ENCODE measurements around the gene KLHL18. TPM values are rescaled to one million over a fixed set of nuclear protein-coding genes. Genes with fewer than 3 reads are reported as not detected.

Gene KLHL18
- polyA plus RNA-seq, 2 of the 4 experiments (the other 2 are of a cell fraction), result 14.3 to 20.7 TPM

GRCh38 chr3:47347217-47347801, 64.6 kb downstream of the KLHL18 start:
- TF ChIP-seq ESRRA (IDR thresholded peaks at IDR 0.05; ENCODE audit: borderline replicate concordance, low read length) (no peak), USF2 (IDR thresholded peaks at IDR 0.05) (no peak), RAD21 (conservative IDR thresholded peaks at IDR 0.05 in 1 of 2, IDR thresholded peaks at IDR 0.05 in 1 of 2) (no peak), JUN (IDR thresholded peaks at IDR 0.05) (no peak), EP300 (IDR thresholded peaks at IDR 0.05) (no peak), POLR2A (IDR thresholded peaks at IDR 0.05; ENCODE audit: low read length) (no peak), BHLHE40 (IDR thresholded peaks at IDR 0.05; ENCODE audit: low read depth, low read length) (no peak), HMGXB4 (CRISPR knock-in tag; IDR thresholded peaks at IDR 0.05; ENCODE audit: borderline replicate concordance) (no peak), HOXB5 (CRISPR knock-in tag; IDR thresholded peaks at IDR 0.05) (no peak), BCL3 (IDR thresholded peaks at IDR 0.05) (no peak)
- ATAC-seq (no peak), FAIRE-seq (no peak), DNase-seq (ENCODE audit: low read depth in 1 of 2, low spot score in 1 of 2) (no peak)
- Histone ChIP-seq H3K9me3 (no peaks in the 10 kb centered on the region), H3K4me2 (no peak overlapping the region), H3K27ac (no peak overlapping the region), H3K4me1 (no peaks in the 10 kb centered on the region), H3K4me3 (no peak overlapping the region)
- ChIA-PET CTCF (no interaction called here), POLR2A (no interaction called here)
- 82% methylated on average over 4 of the region's 4 CpGs for WGBS (ENCODE audit: missing lambda C conversion rate)

GRCh38 chr3:47348411-47349154, 65.8 kb downstream of the KLHL18 start:
- H3K27ac ChIP-seq, result no peak overlapping the region
- no peak for FAIRE-seq
- CTCF ChIA-PET, result no interaction called here
- no peak for ATAC-seq
- H3K9me3 ChIP-seq, result no peaks in the 10 kb centered on the region
- DNase-seq (ENCODE audit: low read depth in 1 of 2, low spot score in 1 of 2), result no peak
- H3K4me3 ChIP-seq, result no peak overlapping the region
- TF ChIP-seq HOXA7 (CRISPR knock-in tag; IDR thresholded peaks at IDR 0.05) (no peak), BHLHE40 (IDR thresholded peaks at IDR 0.05; ENCODE audit: low read depth, low read length) (no peak), ZC3H11A (IDR thresholded peaks at IDR 0.05) (no peak), KDM1A (IDR thresholded peaks at IDR 0.05; ENCODE audit: low read depth) (no peak), MAX (IDR thresholded peaks at IDR 0.05) (no peak), RCOR1 (IDR thresholded peaks at IDR 0.05; ENCODE audit: low read depth, low read length) (no peak), ATOH8 (CRISPR knock-in tag; IDR thresholded peaks at IDR 0.05; ENCODE audit: low read depth) (no peak), ZNF302 (CRISPR knock-in tag; IDR thresholded peaks at IDR 0.05) (no peak), EHMT2 (IDR thresholded peaks at IDR 0.05; ENCODE audit: low read depth) (no peak), HDAC2 (IDR thresholded peaks at IDR 0.05) (no peak), RAD21 (conservative IDR thresholded peaks at IDR 0.05 in 1 of 2, IDR thresholded peaks at IDR 0.05 in 1 of 2) (no peak), ZFP36 (IDR thresholded peaks at IDR 0.05; ENCODE audit: borderline replicate concordance, partially characterized antibody) (no peak), HES2 (IDR thresholded peaks at IDR 0.05) (no peak), CHD4 (IDR thresholded peaks at IDR 0.05; ENCODE audit: borderline replicate concordance) (no peak)
- POLR2A ChIA-PET, result no interaction called here
- no peak overlapping the region for H3K4me2 ChIP-seq
- H3K4me1 ChIP-seq, result no peaks in the 10 kb centered on the region
- WGBS (ENCODE audit: missing lambda C conversion rate), result 93% methylated on average over 5 of the region's 5 CpGs

Data from A549 (cell line).